Left renal pelvis (tissue), 4 donors: ENCODE results near the gene GJA3. TPM values are rescaled to one million over a fixed set of nuclear protein-coding genes. Genes with fewer than 3 reads are reported as not detected.

ENCODE experiments used
- DNase-seq, 4 donors: peaks; one replicate each; pipeline ENCODE4 v3.0.0-alpha.2; 2013; ENCODE audit warnings: low read depth in 4 of 4, low spot score in 3 of 4
- polyA plus RNA-seq, 4 donors: library from polyadenylated mRNA; unstranded; fragments of 120-200 nt; gene quantifications; one replicate each; pipeline ENCODE4 v1.2.1, GENCODE V29; 2013; ENCODE audit not compliant: insufficient read length in 4 of 4

Gene GJA3
- 10 to 100 TPM in 3 of 4 donors, under 1 TPM in 1; 0.23 to 13.0 (median 12.3) TPM for polyA plus RNA-seq

- DNase-seq: no peak
These were observed at the start of gene GJA3 for GRCh38 chr13:20160306-20161274. TSS of gene GJA3 (minus strand) at chr13:20161052. CDS start at chr13:20143288, 17,764 bp downstream.

- no peak for DNase-seq
These were observed 49.1 kb upstream of the GJA3 start for GRCh38 chr13:20209948-20210347.

- no peak for DNase-seq
These were observed 45.9 kb upstream of the GJA3 start for GRCh38 chr13:20206698-20207235.

DNA sequence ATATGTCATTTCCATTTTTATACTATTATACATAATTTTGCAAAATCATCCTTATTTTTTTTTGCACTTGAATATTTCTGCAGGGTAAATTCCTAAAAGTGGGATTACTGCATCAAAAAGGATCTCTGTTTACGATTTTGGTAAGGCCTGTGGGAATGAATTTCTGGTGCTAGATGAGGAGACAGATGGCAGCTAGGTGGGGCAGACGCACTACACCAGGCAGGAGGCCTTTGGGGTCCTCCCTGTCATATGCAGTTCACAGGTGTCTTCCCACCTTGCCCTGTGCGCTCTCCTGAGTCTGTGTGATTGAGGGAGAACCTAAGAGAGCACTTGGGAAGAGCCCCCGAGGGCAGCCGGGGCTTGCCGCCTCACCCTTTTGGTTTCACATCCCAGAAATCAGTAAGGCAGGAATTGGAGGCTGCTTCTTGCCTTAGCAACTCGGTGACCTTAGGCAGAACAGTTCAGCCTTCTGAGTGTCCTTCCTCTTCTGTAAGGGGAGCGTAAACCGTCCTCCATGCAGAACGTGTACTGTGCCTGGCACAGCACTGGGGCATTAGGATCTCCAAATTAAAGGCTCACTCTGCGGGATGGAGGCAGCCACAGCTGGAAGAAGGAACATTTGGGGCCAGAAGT, 45.3 kb upstream of the GJA3 start:
- DNase-seq: no peak

GRCh38 chr13:20198781-20199180, 37.9 kb upstream of the GJA3 start:
- DNase-seq: no peak

DNA sequence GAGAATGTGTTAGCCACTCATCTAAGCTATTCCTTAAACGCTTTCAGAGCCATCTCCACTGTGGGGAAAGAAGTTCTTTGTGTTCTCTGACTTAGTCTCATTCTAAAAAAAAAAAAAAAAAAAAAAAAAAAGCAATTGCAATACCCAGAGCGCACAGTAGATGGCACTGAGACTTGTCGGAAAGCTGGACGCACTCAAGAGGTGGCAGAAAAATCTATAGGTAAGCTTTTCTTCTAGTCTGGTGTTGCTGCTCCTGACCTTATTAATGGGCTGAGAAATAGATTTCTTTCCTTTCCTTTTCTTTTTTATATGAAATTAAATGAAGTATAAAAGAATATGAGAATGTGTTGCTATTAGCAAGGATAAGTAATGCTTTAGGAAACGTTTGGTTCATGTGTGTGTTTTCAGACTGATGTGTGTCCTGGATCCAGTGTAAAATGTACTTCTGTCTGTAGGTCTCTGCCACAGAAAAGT, 36.5 kb upstream of the GJA3 start:
- DNase-seq: no peak

- DNase-seq: no peak
These were observed 34.9 kb upstream of the GJA3 start for GRCh38 chr13:20195801-20196200.

DNA sequence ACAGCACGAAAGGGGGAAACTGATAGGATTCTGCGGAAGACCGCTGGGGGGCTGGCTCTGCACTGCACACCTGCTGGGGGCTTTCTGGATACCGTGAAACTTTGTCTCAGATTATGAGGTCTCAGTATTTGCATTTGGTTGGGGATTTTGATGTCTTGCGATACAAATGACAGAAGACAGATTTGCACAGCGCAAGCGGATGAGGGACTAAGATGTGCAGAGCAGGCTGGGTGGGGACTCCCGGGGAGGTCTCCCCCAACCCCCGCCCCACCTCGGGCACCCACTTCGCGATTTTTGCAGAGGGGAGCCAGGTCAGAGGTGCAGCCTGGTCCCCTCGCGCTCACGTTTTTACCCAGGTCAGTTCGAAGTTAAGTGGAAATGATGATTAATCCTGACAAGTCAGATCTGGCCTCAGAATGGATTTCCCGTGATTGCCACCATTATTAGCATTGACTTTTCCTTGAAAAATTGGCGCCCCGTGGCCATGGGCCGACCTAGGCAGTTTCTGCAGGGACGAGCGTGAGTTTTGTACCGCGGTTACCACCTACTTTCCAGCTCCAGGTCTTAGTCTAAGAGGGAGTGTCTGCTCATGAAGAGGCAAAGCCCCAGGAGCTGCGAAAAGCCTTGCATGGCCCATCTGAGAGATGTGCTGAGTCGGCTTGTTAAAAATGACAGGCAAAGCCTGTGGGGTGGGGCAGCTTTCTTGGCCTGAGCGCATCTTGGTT, 33.2 kb upstream of the GJA3 start:
- DNase-seq: no peak

DNA sequence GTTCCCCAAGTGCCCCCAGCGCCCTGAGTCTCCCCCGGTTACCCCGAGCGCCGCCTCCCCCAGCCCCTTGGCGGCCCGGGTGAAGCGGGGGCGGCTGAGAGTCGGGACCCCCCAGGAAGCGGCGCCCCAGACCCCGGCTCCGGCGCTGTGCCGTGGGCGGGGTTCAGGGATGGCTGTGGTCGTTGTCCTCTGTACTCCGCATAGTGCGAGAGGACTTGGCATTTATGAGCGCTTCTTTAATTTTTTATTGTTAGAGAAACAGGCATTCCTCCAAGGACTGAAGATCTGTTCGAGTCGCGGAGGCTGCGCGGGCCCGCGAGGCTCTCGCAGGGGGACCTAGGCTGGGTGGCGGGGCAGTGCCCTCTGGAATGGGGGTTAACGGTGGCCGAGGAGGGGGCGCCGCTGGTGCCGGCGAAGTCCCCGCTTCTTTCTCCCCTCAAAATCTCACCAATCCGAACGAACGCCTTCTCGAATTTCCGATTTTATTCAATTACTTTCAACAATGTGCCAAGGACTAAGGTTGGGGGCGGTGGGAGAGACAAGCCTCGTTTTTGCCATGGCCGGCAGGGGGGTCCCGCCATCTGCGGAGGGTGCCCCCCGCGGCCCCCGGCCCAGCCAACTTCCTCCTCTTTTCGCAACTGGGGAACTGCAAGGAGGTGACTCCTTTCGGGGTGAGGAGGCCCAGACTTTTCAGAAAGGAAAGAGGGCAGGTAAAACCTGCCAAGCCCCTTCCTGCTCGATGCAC, 32.5 kb upstream of the GJA3 start:
- DNase-seq: no peak

DNA sequence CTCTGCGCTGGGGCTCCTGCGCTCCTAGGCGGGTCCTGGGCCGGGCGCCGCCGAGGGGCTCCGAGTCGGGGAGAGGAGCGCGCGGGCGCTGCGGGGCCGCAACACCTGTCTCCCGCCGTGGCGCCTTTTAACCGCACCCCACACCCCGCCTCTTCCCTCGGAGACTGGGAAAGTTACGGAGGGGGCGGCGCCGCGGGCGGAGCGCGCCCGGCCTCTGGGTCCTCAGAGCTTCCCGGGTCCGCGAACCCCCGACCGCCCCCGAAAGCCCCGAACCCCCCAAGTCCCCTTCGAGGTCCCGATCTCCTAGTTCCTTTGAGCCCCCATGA, 31.9 kb upstream of the GJA3 start, which contains the start of gene GJB2:
TSS of gene GJB2 (minus strand) at position 103 of the 326 bp plus-strand sequence. CDS start 3,357 bp downstream, outside the sequence.
- DNase-seq: no peak

DNA sequence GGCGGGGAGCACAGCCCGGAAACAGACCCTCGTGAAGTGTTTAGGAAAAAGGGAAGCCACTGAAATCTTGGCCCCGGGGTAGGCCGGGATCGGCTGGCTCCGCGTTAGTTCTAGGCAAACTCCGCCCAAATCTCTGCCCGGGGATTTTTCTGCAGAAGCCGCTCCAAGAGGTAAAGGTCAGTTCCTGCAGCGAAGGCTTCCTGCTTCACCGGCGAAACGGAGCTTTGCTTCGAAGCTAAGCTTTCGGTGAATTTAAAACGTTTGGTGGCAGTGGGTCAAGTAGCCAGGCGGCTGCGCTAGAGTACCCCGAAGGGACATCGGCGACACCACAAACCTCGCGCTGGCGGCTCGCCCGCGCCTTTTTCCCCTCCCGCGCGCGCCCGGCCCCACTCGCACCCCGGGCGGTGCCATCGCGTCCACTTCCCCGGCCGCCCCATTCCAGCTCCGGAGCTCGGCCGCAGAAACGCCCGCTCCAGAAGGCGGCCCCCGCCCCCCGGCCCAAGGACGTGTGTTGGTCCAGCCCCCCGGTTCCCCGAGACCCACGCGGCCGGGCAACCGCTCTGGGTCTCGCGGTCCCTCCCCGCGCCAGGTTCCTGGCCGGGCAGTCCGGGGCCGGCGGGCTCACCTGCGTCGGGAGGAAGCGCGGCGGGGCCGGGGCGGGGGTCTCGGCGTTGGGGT, 31.4 kb upstream of the GJA3 start:
- no peak for DNase-seq

DNA sequence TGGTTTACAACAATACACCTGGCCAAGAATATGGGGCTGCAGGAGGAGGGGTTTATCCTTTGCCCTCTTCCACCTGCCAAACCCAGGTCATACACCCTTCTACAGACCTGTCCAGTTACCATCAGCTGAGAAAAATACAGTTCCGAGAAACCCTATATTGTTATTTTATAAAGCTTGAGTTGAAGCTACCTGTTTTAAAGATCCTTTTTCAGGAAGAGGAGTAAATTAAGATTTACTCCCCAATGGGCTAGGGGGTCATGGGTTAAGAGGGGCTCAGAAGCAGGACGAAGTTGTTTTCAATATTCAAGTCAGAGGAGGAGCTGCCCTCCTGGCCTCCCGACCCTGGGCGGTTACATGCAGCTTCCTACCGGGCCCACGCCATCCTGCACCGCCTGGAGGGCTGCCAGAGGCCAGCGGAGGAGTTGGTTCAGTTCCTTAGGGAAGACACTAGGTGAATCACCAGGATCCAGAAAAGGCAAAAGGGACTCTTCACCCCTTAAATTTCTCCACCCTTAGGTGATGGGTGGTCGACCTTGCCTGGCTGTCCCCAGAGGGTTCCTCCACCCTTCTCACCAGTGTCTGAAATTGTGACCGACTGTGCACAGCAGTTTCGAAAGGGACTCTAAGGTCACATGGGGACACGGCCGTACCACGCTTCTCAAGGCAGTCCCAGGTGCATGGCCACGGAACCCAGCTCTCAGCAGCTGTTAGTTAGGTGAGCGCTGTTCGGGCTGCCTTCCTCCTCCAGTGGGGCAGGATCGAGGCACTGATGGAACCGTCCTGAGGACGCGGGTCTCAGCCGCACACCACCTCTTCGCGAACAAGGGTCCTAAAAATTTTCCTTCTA, 30.7 kb upstream of the GJA3 start:
- no peak for DNase-seq

DNA sequence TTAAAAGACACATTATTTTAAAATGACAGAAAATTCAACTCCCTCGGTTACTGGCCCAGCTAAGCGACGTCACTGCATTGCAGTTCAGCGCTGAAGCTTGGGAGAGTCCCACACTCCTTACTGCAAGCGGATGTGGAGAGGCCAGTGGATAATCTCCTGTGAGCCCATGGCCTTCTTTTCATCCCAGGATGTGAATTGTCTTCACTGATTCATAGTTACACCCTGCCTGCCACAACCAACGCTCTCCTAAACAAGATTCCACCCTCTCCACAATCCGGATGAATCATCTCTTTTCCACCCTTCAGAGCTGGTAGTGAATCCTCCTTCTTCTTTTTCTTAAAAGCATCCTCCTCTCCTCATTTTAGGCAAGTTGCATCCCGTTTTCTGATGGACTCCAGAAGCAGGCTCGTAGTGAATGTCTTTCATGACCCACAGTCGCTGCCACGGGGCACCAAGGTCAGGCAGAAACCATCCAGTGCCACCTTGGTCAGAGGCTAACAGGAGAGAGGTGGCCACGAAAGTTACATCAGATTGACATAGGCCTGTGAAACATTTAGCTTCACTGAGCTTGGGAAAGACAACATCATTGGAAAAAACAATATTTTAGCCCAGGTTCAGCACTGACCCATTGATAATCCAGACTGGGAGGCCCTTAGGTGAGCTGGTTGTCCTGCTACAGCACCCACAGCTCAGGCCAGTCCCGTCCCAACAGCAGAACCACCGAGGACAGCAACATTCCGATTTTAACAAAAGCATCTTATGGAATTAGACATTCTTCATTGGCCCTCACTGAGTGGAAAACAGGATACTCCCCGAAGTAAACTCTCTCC, 29.8 kb upstream of the GJA3 start:
- DNase-seq: no peak

DNA sequence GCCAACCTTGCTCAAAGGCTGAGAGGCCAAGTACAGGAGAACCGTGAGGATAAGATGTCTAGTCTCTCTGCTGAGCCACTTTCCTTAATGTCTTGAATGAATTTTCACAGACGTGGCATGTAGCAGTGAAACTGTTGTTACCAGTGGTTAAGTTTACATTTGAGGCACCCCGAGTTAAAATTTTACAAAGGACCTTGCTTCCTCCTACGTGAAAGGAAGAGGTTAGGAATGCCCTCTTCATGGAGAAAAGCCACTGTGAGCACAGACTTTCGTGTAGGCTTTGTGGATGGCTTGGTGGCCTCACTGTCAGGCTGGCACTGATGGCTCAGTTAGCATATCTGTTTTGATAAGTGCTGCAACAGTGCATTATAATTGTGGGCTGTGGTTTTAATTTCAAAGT, 29.2 kb upstream of the GJA3 start:
- no peak for DNase-seq

GRCh38 chr13:20188667-20189553, 28.1 kb upstream of the GJA3 start:
- DNase-seq: no peak

DNA sequence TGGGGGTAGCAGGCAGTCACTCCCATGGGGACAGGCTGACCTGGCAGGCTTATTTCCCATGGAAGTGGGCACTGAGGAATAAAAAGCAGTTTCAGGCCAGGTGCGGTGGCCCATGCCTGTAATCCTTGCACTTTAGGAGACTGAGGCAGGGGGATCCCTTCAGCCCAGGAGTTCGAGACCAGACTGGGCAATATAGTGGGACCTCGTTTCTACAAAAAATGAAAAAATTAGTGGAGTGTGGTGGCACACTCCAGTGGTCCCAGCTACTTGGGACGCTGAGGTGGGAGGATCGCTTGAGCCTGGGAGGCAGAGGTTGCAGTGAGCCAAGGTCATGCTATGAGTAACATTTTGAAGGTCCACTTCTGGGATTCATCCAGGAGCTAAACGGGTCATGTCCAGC, 25.9 kb upstream of the GJA3 start:
- no peak for DNase-seq
